K562 (cell line): Measurements from ENCODE around the gene PIK3C2A. TPM values are rescaled to one million over a fixed set of nuclear protein-coding genes. Genes with fewer than 3 reads are reported as not detected.

ENCODE experiments used
- CBX5 ChIP-seq: IDR thresholded peaks from 2 replicates; pipeline ENCODE4 v1.6.1; 2014; ENCODE audit warnings: low read depth, borderline replicate concordance
- HNRNPUL1 ChIP-seq: fragments of 200-400 bp; formaldehyde crosslinking; IDR thresholded peaks from 2 replicates; pipeline ENCODE4 v1.6.1; 2017; ENCODE audit warnings: low read length
- PCBP1 ChIP-seq: fragments of 200-400 bp; formaldehyde crosslinking; IDR thresholded peaks from 2 replicates; pipeline ENCODE4 v1.6.1; 2018; ENCODE audit warnings: mild to moderate bottlenecking, low read depth, low read length; ENCODE audit not compliant: poor library complexity, severe bottlenecking
- POLR2AphosphoS5 ChIP-seq: IDR thresholded peaks from 2 replicates; pipeline ENCODE4 v1.6.1; 2011; ENCODE audit warnings: mild to moderate bottlenecking, low read depth, low read length, moderate library complexity; ENCODE audit not compliant: control insufficient read depth, insufficient read depth
- POLR3G ChIP-seq: IDR thresholded peaks from 2 replicates; pipeline ENCODE4 v1.6.1; 2011; ENCODE audit not compliant: insufficient read length, insufficient replicate concordance; ENCODE audit errors: extremely low read depth
- TSC22D4 ChIP-seq: fragments of 450-650 bp; IDR thresholded peaks from 2 replicates; pipeline ENCODE4 v1.6.1; 2016; ENCODE audit warnings: missing genetic modification characterization, missing biosample characterization, control low read depth
- ZNF324 ChIP-seq: fragments of 250-450 bp; sonication (Bioruptor Pico); IDR thresholded peaks from 2 replicates; pipeline ENCODE4 v1.4.0; 2020; ENCODE audit warnings: mild to moderate bottlenecking
- ZNF507 ChIP-seq: conservative IDR thresholded peaks from 2 replicates; pipeline ENCODE4 v1.6.1; 2017; ENCODE audit warnings: missing genetic modification characterization, missing compliant biosample characterization
- ZNF668 ChIP-seq: fragments of 250-450 bp; sonication (Bioruptor Pico); IDR thresholded peaks from 2 replicates; pipeline ENCODE4 v1.8.0; 2022; ENCODE audit warnings: mild to moderate bottlenecking, inconsistent platforms
- polyA plus RNA-seq, 8 experiments: library from polyadenylated mRNA; depleted of rRNA in 4 of 8; stranded (reverse) in 5 of 8; unstranded in 3 of 8; fragments of >200 nt; fragmentation: Nextera tagmentation in 2 of 8; fragmentation: Illumina TruSeq in 1 of 8; extraction: Ambion mirVana in 2 of 8; extraction: Trizol in 1 of 8; gene quantifications; 2 replicates each; pipeline versions ENCODE4 v1.2.1 to v1.2.3, GENCODE V29; 2011 to 2014; ENCODE audit warnings: inconsistent platforms in 1 of 8, missing spikeins in 1 of 8
- total RNA-seq, 7 experiments: library from RNA; depleted of rRNA in 6 of 7; stranded (reverse); fragments of >200 nt in 6 of 7; fragmentation: Illumina TruSeq in 2 of 7; extraction: Trizol in 2 of 7; gene quantifications; 2 replicates each; pipeline versions ENCODE4 v1.2.1 to v1.2.3, GENCODE V29; 2011 to 2021; ENCODE audit warnings: low replicate concordance in 1 of 7
- TF ChIP-seq, protein P1 (sequence below): fragments of 250-450 bp; sonication (Bioruptor Pico); IDR thresholded peaks from 2 replicates; pipeline ENCODE4 v1.5.0; 2021
- TF ChIP-seq, protein P2 (sequence below): fragments of 450-650 bp; IDR thresholded peaks from 2 replicates; pipeline ENCODE4 v1.6.1; 2018; ENCODE audit not compliant: partially characterized antibody
- TF ChIP-seq, protein P3 (sequence below): sonication (generic); formaldehyde crosslinking; IDR thresholded peaks from 2 replicates; pipeline ENCODE4 v1.8.0; 2022; ENCODE audit warnings: missing genetic modification reagents, mild to moderate bottlenecking, borderline replicate concordance
- TF ChIP-seq, protein P4 (sequence below): sonication (generic); formaldehyde crosslinking; IDR thresholded peaks from 2 replicates; pipeline ENCODE4 v1.8.1; 2022; ENCODE audit warnings: missing genetic modification reagents
- TF ChIP-seq, protein P5 (sequence below): fragments of 250-450 bp; sonication (Bioruptor Pico); IDR thresholded peaks from 2 replicates; pipeline ENCODE4 v1.6.1; 2021; ENCODE audit warnings: mild to moderate bottlenecking
- TF ChIP-seq, protein P6 (sequence below): sonication (generic); formaldehyde crosslinking; IDR thresholded peaks from 2 replicates; pipeline ENCODE4 v1.8.1; 2023; ENCODE audit warnings: mild to moderate bottlenecking, missing genetic modification reagents

The PIK3C2A gene
- total and polyA plus RNA-seq, 9 of the 15 experiments (the other 6 are each of a cell fraction or from before 2014, with no cell fraction given) = 3.1 to 25.2 (median 15.6) TPM

DNA sequence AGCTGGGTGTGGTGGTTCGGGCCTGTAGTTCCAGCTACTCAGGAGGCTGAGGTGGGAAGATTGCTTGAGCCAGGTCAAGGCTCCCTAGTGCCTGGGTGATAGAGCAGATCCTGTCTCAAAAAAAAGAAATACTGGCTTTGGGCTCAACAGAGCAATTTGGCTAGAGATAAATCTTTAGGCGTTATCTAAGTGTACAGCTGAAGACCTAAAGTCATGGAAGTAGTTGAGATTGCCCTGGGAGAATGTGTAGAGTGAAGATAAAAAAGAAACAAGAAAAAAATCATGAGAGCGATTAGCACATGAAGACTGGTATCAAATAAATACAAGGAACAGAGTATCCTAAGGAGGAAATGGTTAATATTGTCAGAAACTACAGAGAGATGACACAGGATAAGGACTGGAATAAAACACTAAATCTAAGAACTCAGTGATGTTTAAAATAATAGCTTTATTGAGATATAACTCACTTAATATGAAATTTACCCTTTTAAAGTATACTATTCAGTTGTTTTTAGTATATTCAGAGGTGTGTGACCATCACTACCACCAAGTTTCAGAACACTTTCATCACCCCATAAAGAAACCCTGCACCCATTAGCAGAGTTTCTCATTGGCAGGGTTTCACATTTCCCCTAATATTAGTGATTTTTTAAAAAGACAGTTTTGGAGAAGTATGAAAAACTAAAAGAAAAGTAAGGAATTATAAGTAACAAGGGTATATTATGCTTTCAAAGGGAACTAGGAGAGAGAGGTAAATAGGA lies 20.7 kb downstream of the PIK3C2A start (continued):
- TF ChIP-seq ZNF507 (tag) (no peak), ZNF668 (CRISPR knock-in tag) (0 out of 2 replicates have a peak, but pooled peaks have one; percentile 22), HNRNPUL1 (no peak), POLR2AphosphoS5 (peak; percentile 96), ZNF324 (CRISPR knock-in tag) (peak; percentile 39; the same call in 1 of the 2 replicates), PCBP1 (no peak), TSC22D4 (tag) (no peak), POLR3G (no peak), CBX5 (no peak)
- TF ChIP-seq, protein P1, sequence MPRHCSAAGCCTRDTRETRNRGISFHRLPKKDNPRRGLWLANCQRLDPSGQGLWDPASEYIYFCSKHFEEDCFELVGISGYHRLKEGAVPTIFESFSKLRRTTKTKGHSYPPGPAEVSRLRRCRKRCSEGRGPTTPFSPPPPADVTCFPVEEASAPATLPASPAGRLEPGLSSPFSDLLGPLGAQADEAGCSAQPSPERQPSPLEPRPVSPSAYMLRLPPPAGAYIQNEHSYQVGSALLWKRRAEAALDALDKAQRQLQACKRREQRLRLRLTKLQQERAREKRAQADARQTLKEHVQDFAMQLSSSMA (CRISPR knock-in tag) = no peak
- TF ChIP-seq, protein P2, sequence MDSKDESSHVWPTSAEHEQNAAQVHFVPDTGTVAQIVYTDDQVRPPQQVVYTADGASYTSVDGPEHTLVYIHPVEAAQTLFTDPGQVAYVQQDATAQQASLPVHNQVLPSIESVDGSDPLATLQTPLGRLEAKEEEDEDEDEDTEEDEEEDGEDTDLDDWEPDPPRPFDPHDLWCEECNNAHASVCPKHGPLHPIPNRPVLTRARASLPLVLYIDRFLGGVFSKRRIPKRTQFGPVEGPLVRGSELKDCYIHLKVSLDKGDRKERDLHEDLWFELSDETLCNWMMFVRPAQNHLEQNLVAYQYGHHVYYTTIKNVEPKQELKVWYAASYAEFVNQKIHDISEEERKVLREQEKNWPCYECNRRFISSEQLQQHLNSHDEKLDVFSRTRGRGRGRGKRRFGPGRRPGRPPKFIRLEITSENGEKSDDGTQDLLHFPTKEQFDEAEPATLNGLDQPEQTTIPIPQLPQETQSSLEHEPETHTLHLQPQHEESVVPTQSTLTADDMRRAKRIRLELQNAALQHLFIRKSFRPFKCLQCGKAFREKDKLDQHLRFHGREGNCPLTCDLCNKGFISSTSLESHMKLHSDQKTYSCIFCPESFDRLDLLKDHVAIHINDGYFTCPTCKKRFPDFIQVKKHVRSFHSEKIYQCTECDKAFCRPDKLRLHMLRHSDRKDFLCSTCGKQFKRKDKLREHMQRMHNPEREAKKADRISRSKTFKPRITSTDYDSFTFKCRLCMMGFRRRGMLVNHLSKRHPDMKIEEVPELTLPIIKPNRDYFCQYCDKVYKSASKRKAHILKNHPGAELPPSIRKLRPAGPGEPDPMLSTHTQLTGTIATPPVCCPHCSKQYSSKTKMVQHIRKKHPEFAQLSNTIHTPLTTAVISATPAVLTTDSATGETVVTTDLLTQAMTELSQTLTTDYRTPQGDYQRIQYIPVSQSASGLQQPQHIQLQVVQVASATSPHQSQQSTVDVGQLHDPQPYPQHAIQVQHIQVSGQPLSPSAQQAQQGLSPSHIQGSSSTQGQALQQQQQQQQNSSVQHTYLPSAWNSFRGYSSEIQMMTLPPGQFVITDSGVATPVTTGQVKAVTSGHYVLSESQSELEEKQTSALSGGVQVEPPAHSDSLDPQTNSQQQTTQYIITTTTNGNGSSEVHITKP = peak; percentile 48
- TF ChIP-seq, protein P3, sequence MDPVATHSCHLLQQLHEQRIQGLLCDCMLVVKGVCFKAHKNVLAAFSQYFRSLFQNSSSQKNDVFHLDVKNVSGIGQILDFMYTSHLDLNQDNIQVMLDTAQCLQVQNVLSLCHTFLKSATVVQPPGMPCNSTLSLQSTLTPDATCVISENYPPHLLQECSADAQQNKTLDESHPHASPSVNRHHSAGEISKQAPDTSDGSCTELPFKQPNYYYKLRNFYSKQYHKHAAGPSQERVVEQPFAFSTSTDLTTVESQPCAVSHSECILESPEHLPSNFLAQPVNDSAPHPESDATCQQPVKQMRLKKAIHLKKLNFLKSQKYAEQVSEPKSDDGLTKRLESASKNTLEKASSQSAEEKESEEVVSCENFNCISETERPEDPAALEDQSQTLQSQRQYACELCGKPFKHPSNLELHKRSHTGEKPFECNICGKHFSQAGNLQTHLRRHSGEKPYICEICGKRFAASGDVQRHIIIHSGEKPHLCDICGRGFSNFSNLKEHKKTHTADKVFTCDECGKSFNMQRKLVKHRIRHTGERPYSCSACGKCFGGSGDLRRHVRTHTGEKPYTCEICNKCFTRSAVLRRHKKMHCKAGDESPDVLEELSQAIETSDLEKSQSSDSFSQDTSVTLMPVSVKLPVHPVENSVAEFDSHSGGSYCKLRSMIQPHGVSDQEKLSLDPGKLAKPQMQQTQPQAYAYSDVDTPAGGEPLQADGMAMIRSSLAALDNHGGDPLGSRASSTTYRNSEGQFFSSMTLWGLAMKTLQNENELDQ (CRISPR knock-in tag) = no peak
- TF ChIP-seq, protein P4, sequence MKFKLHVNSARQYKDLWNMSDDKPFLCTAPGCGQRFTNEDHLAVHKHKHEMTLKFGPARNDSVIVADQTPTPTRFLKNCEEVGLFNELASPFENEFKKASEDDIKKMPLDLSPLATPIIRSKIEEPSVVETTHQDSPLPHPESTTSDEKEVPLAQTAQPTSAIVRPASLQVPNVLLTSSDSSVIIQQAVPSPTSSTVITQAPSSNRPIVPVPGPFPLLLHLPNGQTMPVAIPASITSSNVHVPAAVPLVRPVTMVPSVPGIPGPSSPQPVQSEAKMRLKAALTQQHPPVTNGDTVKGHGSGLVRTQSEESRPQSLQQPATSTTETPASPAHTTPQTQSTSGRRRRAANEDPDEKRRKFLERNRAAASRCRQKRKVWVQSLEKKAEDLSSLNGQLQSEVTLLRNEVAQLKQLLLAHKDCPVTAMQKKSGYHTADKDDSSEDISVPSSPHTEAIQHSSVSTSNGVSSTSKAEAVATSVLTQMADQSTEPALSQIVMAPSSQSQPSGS (CRISPR knock-in tag) = no peak
- TF ChIP-seq, protein P5, sequence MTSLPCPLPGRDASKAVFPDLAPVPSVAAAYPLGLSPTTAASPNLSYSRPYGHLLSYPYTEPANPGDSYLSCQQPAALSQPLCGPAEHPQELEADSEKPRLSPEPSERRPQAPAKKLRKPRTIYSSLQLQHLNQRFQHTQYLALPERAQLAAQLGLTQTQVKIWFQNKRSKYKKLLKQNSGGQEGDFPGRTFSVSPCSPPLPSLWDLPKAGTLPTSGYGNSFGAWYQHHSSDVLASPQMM (CRISPR knock-in tag) = no peak
- TF ChIP-seq, protein P6, sequence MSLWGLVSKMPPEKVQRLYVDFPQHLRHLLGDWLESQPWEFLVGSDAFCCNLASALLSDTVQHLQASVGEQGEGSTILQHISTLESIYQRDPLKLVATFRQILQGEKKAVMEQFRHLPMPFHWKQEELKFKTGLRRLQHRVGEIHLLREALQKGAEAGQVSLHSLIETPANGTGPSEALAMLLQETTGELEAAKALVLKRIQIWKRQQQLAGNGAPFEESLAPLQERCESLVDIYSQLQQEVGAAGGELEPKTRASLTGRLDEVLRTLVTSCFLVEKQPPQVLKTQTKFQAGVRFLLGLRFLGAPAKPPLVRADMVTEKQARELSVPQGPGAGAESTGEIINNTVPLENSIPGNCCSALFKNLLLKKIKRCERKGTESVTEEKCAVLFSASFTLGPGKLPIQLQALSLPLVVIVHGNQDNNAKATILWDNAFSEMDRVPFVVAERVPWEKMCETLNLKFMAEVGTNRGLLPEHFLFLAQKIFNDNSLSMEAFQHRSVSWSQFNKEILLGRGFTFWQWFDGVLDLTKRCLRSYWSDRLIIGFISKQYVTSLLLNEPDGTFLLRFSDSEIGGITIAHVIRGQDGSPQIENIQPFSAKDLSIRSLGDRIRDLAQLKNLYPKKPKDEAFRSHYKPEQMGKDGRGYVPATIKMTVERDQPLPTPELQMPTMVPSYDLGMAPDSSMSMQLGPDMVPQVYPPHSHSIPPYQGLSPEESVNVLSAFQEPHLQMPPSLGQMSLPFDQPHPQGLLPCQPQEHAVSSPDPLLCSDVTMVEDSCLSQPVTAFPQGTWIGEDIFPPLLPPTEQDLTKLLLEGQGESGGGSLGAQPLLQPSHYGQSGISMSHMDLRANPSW (CRISPR knock-in tag) = no peak
